Measurements from ENCODE around the gene CFAP97D2. TPM values are rescaled to one million over a fixed set of nuclear protein-coding genes. Genes with fewer than 3 reads are reported as not detected.

CFAP97D2 gene
- total RNA-seq, 1 donor from 2014 or later = not detected

DNA sequence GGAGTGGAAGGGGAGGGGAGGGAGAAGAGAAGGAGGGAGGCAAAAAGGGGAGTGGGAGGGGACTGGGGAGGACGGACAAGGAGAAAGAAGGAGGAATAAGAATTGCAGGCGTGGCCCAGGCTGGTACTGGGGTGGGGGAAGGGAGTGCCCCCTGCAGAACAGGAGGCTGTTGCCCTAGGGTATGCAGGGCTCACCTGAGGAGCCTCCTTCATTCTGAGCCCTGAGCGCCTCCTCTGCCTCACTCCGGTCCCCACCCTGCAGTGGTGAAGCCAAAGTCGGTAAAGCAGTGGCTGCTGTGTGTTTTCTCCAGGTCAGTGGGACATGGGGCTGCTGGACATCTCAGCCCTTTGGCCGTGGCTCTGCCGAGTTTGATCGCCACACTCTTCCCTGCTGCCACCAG lies 46.6 kb downstream of the CFAP97D2 start:
- peaks cover 5% of the 10 kb centered on the region for H3K27me3 ChIP-seq (ENCODE audit: control insufficient read depth, insufficient read depth, low read length)
- TF ChIP-seq, protein P1, sequence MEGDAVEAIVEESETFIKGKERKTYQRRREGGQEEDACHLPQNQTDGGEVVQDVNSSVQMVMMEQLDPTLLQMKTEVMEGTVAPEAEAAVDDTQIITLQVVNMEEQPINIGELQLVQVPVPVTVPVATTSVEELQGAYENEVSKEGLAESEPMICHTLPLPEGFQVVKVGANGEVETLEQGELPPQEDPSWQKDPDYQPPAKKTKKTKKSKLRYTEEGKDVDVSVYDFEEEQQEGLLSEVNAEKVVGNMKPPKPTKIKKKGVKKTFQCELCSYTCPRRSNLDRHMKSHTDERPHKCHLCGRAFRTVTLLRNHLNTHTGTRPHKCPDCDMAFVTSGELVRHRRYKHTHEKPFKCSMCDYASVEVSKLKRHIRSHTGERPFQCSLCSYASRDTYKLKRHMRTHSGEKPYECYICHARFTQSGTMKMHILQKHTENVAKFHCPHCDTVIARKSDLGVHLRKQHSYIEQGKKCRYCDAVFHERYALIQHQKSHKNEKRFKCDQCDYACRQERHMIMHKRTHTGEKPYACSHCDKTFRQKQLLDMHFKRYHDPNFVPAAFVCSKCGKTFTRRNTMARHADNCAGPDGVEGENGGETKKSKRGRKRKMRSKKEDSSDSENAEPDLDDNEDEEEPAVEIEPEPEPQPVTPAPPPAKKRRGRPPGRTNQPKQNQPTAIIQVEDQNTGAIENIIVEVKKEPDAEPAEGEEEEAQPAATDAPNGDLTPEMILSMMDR (IDR thresholded peaks at IDR 0.05; ENCODE audit: insufficient read depth, low read length, severe bottlenecking) = no peak
- FAIRE-seq = no peak
- no peaks in the 10 kb centered on the region for H3K36me3 ChIP-seq (ENCODE audit: control insufficient read depth, insufficient read depth, low read length)
- DNase-seq (ENCODE audit: low read depth) = no peak
- no peak overlapping the region for H3K4me3 ChIP-seq (ENCODE audit: low read depth, low read length)

DNA sequence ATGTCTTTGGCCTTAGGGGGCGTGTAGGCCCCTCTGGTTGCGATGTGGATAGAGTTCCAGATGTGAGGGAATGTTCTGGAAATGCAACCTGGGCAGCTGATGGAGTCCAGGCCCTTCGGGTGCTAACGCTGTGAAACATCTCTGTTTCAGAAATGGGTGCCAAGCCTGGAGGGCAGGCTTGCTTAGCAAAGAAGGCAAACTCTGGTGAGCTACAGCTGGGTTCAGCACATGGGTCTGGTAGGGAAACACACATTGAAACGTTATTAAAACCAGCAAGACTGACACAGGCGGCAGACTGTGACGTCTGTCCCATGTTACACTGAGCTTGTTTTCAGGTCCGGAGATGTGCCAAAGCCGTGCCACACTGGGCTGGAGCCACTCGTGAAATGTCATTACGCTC lies 47.0 kb downstream of the CFAP97D2 start:
- TF ChIP-seq, protein P1 (IDR thresholded peaks at IDR 0.05; ENCODE audit: insufficient read depth, low read length, severe bottlenecking) = no peak
- no peaks in the 10 kb centered on the region for H3K36me3 ChIP-seq (ENCODE audit: control insufficient read depth, insufficient read depth, low read length)
- DNase-seq (ENCODE audit: low read depth) (no peak), FAIRE-seq (no peak)
- no peak overlapping the region for H3K4me3 ChIP-seq (ENCODE audit: low read depth, low read length)
- peaks cover 5% of the 10 kb centered on the region for H3K27me3 ChIP-seq (ENCODE audit: control insufficient read depth, insufficient read depth, low read length)

DNA sequence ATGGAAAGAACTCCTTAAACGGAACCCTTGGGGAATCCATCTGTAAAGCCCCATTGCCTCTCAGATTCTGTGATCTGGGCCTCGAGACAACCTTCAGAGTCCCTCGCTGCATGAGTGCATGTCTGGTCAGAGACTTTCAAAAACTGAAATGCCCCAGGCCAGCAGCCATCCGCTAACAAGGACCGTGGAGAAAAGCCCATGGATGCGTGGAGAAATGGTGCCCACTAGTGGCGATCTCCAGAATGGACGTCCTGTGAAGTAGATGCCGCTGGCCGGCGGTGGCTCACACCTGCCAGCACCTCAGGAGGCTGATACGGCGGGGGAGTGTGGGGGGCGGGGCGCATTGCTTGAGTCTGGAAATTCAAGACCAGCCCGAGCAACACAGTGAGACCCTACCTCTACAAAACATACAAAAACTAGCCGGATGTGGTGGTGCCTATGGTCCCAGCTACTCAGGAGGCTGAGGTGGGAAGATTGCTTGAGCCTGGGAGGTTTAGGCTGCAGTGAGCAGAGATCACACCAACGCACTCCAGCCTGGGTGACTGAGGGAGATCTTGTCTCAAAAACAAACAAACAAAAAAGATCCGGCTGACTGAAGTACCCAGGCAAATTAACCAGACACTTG lies 47.8 kb downstream of the CFAP97D2 start:
- DNase-seq (ENCODE audit: low read depth) (peak; percentile 72), FAIRE-seq (peak; percentile 52)
- Histone ChIP-seq H3K27me3 (ENCODE audit: control insufficient read depth, insufficient read depth, low read length) (peaks cover 5% of the 10 kb centered on the region), H3K36me3 (ENCODE audit: control insufficient read depth, insufficient read depth, low read length) (no peaks in the 10 kb centered on the region), H3K4me3 (ENCODE audit: low read depth, low read length) (no peak overlapping the region)
- TF ChIP-seq, protein P1 (IDR thresholded peaks at IDR 0.05; ENCODE audit: insufficient read depth, low read length, severe bottlenecking) = peak; percentile 96

DNA sequence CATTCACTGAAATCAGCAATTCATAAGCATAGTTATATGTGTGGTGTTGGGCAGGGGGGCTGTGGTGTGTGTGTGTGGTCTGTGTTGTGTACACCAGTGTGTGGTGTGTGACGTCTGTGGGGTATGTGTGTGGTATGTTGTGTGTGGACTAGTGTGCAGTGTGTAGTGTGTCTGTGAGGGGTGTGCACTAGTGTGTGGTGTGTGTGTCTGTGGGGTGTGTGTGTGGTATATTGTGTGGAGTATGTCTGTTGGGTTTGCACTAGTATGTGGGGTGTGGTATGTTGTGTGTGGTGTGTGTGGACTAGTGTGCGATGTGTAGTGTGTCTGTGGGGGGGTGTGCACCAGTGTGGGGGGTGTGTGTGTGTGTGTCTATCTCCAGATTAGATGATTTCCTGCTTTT lies 48.5 kb downstream of the CFAP97D2 start:
- Histone ChIP-seq H3K4me3 (ENCODE audit: low read depth, low read length) (no peak overlapping the region), H3K36me3 (ENCODE audit: control insufficient read depth, insufficient read depth, low read length) (no peaks in the 10 kb centered on the region), H3K27me3 (ENCODE audit: control insufficient read depth, insufficient read depth, low read length) (peaks cover 5% of the 10 kb centered on the region)
- TF ChIP-seq, protein P1 (IDR thresholded peaks at IDR 0.05; ENCODE audit: insufficient read depth, low read length, severe bottlenecking) = no peak
- DNase-seq (ENCODE audit: low read depth) (no peak), FAIRE-seq (peak; percentile 75)

DNA sequence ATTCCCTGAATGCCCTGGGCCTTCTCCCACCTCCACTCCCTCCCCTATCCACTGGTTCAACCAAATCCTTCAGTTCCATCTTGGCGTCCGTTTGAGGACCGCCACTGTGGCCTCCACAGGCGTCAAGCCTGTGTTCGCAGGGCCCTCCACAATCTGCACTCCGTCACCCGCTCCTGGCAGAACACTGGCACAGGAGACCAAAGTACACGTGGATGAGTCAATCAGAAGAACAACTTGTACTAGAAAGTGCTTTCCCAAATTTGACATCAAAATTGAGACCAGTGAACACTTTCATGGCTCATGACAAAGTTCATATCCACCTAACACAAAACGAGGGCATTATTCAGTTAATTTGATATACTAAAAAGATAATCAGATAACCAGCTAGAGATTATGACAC lies 49.1 kb downstream of the CFAP97D2 start:
- TF ChIP-seq, protein P1 (IDR thresholded peaks at IDR 0.05; ENCODE audit: insufficient read depth, low read length, severe bottlenecking) = no peak
- Histone ChIP-seq H3K27me3 (ENCODE audit: control insufficient read depth, insufficient read depth, low read length) (peaks cover 5% of the 10 kb centered on the region), H3K36me3 (ENCODE audit: control insufficient read depth, insufficient read depth, low read length) (no peaks in the 10 kb centered on the region), H3K4me3 (ENCODE audit: low read depth, low read length) (no peak overlapping the region)
- FAIRE-seq (no peak), DNase-seq (ENCODE audit: low read depth) (no peak)

DNA sequence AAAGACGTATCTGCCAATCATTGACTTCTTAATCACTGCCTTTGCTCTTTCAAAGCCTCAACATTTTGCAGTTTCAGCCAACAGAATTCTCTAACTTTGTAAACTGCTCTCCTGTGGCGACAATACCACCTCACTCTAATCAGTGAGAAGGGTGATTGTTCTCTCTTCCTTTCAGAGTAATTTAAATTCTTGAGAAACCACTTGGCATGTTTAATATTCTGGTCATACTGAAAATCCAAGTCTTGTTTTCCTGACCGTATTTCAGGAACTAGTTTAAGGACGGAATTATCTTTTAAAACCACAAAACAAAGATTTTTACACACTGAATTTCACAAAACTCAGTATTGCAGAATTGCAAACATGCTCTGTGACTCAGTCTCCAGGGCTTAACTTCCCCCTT lies 50.4 kb downstream of the CFAP97D2 start:
- Histone ChIP-seq H3K36me3 (ENCODE audit: control insufficient read depth, insufficient read depth, low read length) (no peaks in the 10 kb centered on the region), H3K4me3 (ENCODE audit: low read depth, low read length) (no peak overlapping the region), H3K27me3 (ENCODE audit: control insufficient read depth, insufficient read depth, low read length) (peaks cover 5% of the 10 kb centered on the region)
- DNase-seq (ENCODE audit: low read depth) (no peak), FAIRE-seq (no peak)
- TF ChIP-seq, protein P1 (IDR thresholded peaks at IDR 0.05; ENCODE audit: insufficient read depth, low read length, severe bottlenecking) = no peak
